Measurements from ENCODE around the gene SAP30.

The SAP30 gene

DNA sequence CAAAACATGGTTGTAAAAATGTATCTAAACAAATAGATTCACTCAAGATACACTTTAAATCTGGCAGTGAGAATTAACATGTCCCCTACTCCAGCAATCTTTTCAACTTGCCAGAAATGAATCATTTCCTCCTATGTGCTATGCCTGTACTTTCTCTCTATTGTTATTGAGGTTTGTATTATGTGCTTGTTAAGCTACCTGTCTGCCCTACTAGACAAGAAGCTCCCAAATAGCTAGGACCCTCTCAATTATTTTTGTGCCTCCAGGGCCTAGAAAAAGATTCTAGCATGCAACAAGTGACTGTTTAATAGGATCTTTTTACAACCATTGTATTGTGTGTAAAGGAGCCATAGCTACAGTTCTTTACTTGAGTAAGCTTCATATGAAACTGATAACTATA, 3.5 kb upstream of the SAP30 start:
- DNase-seq (ENCODE audit: low spot score): no peak

DNA sequence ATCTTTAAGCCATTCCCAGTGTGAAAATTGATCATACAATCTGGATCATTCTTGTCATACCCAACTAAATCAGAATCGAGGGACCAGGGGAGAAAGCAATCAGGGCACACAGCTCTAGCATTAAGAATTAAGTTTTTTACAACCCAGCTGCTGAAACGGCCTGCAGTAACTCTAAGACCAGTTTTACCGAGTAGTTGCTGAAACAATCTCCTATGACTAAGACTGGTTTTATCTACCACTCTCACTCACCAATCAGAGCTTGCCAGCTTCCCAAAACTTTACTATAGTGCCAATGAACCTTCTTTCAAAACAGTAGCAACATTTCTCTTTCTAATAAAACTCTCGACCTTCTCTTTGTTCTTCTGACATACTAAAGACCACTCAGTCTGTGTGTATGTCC, 2.8 kb upstream of the SAP30 start:
- peak; percentile 9 for DNase-seq (ENCODE audit: low spot score)

DNA sequence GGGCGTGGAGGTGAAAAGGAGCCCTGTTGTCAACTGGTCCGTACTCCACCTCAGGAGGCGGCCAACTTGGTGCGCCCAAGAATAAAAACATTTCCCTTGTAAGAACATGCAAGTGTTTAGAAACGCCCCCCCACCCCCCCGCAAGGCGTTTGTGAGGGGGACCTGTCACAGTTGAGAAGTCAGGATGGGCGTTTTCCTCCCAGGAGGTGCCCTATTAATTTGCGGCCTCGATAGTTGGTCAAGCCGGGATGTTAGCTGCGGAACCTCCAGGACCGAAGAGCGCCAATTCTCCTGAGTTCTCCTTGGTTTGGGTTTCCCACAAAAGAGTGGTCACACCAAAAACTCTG, 651 bp upstream of the SAP30 start:
- DNase-seq (ENCODE audit: low spot score): peak; percentile 23

DNA sequence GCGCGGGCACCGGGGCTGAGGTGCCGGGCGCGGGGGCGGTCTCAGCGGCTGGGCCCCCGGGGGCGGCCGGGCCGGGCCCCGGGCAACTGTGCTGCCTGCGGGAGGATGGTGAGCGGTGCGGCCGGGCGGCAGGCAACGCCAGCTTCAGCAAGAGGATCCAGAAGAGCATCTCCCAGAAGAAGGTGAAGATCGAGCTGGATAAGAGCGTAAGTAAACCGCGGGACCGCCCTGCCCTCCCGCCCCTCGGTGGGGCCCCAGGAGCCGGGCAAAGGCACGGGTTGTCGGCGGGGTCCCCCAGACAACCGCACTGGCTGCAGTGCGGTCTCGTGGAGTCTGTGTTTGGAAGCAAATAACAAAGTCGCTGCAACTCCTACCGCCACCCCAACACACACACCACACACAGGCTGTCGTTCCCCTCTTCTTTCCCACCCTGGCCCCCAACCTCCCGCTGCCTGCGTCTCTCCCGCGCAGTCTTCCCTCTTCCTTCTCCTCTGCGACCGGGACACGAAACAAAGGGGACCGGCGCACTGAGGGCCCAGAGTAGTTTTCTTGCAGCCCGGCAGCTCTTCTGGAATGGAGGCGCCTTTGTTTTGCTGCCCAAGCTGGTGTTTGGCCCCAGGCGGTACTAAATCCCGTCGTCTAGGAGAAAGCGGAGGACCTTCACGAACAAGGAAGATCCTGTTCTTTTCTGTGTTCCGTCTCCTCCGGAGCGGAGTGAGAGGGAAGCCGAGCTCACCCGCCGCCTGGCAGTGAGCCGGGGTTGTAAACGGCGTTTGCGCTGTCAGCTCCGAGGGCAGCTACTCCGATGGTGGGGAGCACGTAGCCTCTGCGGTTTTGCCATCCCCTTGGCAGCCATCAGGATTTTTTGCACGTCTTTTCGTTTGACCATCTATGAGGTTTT, 788 bp downstream of the SAP30 start:
- DNase-seq (ENCODE audit: low spot score): peak; percentile 82

DNA sequence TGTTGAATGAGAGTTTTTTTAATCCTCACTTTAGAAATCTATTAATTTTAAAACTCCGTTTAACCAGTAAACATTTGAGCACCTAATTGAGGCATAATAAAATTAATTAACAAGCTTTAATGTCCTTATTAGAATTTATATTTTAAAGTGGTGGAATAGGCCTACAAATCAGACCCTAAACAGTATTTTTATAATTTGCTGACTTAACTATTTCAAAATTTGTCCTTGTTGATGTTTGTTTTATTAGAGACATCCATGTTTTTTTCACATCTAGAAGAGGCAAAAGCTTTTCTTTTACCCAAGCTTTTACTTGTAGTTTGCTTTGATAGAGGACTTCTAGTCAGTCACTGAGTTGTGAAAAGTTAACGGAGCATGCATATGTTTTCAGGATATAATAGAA, 3.8 kb downstream of the SAP30 start:
- no peak for DNase-seq (ENCODE audit: low spot score)

DNA sequence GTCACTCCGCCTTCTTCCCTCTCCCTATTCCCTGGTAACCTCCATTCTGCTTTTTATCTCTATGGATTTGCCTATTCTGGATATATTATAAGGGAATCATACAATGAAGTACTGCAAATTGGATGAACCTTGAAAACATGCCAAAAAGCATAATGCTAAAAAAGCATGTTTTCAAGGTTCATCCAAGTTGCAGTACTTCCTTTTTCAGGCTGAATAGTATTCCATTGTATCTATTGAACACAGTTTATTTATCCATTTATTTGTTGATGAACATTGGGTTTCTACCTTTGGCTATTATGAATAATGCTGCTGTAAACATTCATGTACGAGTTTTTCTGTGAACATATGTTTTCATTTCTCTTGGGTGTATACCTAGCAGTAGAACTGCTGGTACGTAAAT, 9.2 kb downstream of the SAP30 start:
- DNase-seq (ENCODE audit: low spot score): no peak

DNA sequence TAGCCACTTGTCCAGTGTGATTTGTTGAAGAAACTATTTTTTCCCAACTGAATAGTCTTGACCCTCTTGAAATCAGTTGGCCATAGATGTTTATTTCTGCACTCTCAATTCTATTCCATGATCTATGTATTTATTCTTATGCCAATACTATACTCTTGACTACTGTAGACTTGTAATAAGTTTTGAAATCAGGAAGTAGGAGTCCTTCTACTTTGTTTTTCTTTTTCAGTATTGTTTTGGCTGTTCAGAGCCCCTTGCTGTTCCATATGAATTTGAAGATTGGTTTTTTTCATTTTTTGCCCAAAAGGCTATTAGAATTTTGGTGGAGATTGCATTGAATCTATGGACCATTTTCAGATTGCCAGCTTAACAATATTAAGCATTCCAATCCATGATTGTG, 10.2 kb downstream of the SAP30 start:
- no peak for DNase-seq (ENCODE audit: low spot score)

DNA sequence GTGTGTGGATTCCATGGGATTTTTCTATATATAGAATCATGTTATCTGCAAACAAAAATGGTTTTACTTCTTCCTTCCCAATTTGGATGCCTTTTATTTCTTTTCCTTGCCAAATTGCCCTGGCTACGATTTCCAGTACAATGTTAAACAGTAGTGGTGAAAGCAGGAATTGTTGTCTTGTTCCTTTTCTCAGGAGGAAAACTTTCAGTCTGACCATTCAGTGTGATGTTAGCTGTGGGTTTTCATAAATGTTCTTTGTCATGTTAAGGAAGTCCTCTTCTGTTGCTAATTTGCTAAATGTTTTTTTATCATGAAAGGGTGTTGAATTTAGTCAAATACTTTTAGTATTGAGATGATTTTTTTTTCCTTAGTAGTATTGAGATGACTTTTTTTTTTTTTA, 10.9 kb downstream of the SAP30 start:
- no peak for DNase-seq (ENCODE audit: low spot score)

DNA sequence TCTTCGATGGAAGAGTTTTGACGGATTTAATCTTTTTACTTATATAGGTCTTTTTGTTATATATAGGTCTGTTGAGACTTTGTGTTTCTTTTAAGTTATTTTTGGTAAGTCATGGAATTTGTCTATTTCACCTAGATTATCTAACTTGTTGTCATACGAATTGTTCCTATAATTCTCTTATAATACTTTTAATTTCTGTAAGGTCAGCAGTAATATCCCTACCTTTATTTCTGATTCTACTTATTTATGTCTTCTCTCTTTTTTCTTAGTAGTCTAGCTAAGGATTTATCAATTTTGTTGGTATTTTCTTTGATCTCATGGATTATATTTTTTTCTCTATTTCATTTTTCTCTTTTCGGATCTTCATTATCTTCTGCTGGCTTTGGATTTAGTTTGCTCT, 11.6 kb downstream of the SAP30 start:
- DNase-seq (ENCODE audit: low spot score): no peak

DNA sequence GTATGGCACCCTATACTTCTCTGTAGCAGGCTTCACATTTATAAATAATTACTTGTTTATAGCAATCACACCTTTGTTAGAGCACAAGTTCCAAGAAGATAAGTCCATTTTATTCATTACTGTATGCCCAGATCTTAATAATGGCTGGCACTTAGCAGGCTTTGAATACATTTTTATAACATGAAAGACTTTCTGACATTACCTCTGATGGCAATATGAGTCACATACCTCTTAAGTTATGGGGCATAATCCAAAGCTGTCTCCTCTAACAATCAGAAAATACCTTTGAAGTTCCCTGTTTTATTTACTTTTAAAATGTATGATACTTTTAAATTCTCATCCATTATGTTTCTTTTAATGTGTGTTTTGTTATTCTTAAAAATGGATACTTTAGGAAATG, 16.0 kb downstream of the SAP30 start:
- no peak for DNase-seq (ENCODE audit: low spot score)

DNA sequence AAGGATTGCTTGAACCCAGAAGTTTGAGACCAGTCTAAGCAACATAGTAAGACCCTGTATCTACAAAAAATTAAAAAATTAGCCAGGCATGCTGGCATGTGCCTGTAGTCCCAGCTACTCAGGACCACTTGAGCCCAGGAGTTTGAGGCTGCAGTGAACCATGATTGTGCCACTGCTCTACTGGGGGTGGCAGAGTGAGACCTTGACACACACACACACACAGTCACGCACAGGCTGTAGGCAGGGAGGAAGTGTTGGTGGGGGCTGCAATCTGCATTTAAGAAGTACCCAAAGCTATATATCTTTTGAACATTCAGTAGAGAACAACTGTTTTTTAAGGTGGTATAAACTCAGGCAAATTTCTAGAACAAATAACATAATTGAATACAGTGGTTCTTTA, 20.9 kb downstream of the SAP30 start:
- DNase-seq (ENCODE audit: low spot score): no peak

DNA sequence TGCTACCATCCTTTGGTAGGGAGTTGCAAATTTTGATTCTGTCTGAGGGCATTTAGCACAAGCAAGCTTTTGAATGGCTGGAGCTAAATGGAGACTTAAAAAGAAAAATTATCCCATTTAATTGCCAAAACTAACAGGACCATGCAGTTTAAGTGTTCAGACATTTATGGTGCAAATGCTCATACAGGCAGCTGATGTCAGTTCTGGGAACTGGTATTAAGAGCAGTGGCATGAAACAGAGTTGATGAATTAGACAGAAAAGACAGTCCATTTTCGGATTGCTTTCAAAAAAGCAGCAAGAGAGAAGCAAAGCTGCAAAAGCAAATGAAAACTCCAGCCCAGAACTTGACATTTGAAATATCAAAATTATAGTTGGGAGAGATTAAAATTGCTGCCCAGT, 26.9 kb downstream of the SAP30 start:
- no peak for DNase-seq (ENCODE audit: low spot score)

DNA sequence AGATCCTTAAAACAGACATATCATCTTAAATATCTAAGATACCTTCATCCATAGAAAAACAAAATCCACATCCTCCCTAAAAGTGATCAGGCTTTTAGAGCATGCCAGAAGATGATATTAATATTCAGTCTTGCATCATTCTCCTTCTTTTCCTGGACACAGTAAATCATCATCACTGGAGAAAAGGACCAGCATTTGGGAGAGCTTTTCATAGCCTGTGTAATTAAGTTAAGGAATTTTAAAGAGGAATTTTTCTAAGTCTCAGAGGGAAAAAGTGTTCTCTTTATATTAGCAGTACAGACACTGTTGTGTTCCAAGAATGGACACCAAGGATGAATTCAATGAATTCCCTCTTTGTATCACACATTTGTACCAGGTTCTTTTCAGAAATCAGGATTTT, 27.5 kb downstream of the SAP30 start:
- DNase-seq (ENCODE audit: low spot score): no peak

DNA sequence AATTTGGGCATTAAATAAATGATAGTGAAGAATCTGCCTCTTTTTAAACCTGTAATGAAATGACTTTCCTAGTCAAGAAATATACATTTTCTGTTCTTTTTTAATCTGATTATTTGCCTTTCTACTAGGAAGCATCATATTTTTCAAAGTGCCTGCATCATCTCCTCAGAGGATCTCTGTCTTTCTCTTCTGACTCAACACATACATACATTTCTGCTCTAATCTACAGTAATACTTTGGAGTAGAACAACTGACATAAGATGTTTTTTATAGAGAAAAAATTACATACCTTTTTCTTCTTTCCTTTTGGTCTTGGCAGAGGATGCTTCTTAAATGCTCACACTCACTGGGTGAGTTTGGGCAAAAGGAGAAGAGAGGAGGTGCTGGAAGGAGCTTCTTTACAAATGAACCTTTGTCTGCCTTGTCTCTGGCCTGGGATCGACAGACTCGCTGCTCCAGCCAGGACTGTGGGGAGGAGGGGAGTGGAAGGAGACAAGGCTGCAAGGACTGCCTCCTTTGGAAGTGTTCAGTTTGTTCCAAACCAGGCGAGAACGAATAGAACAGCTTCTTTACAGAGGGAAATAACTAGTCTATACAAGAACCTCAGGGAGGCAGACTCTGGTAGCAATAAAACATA, 28.1 kb downstream of the SAP30 start, which contains the start of gene SCRG1:
Gene SCRG1, minus strand, starts transcription at position 338 of the 637 bp plus-strand sequence. CDS start 7,702 bp downstream, outside the sequence.
- no peak for DNase-seq (ENCODE audit: low spot score)

DNA sequence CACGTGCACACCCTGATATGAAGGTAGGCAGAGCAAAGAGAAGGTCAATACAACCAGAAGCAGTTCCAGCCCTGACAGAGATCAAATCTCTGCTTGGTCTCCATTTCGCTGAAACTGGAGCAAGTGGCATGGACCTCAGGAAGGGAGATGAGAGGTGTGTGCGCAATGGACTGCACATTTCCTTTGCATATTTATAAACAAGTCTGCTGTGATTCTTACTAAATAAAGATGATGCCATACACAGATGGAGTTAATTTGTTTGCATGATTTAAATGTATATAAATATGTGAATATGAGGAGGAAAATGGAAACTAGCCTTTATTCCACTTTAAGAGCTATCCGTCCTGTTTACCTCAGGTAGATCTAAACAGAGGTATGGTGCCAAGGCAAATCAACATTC, 30.3 kb downstream of the SAP30 start:
- no peak for DNase-seq (ENCODE audit: low spot score)

DNA sequence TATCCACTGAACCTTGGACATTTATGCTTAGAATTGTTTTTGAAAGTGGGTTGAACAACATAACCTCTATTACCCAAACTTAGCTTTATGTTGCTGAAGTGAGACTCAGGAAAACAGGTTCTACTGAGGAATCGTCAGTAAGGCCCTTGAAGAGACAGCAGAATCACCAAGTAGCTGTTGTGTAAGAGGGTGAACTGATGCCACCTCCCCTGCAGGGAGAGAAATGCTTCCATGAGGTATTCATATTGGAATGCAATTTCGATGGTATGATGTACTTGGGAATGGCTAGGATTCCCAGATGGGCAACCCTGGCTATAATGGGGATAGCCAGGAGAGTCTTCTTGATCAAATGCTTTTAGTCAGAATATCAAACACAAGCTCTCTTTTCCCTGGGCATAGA, 32.3 kb downstream of the SAP30 start:
- peak; percentile 56 for DNase-seq (ENCODE audit: low spot score)

DNA sequence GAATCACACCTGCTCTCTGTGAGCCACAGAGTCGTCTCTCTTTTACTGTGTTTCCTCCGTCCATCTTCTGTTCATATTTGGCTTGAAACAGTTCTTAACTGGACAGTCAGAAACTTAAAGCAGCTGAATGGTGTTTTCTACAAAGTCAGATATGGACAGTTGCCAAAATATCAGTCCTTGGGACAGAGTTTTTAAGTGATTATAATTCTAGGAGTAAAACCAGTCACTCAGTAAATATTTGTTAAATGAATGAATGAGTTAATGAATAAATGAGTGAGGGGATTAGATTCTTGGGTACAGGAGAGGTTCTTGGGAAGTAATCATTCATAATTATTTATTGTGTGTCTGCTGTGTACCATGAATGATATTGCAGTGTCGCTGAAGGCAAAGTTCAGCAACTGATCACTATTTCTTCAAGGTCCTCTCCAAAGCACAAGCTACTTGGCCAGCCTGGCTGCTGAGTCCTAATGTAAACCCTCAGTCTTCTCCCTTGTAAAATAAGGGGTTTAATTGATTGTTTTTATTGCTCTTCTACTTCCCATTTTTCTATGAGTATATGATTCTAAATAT, 33.6 kb downstream of the SAP30 start:
- no peak for DNase-seq (ENCODE audit: low spot score)

DNA sequence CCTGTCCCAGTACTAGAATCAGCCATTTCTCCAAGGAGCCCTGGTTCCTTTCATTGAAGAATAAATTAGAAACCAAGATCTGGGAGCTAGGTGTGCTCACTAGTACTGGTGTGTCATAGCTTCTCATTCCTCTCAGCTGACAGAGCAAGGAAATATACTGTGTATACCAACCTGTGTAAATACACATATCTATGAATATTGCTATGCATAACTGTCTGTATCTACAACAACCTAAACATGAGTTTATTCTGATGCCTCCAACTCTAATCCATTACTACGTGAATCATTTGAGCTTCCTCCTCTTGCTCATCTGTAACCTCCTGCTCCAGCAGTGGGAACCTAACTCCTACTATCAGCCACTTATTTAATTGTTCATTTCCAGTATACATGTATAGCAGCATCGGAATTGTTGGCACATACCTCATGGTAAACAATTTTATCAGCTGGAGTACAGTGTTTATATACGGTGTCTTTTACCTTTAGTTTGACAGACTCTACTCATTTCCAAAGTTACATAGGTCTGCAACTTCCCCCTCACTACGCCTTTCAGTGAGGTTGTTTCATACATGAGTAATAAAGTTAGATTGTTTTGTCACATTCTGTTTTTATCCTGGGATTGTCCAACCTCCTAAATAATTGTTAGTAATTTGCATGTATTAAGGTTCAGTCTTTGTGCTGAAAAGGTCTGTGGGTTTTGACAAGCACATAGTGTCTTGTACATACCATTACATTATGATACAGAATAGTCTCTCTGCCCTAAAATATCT, 35.3 kb downstream of the SAP30 start:
- no peak for DNase-seq (ENCODE audit: low spot score)

DNA sequence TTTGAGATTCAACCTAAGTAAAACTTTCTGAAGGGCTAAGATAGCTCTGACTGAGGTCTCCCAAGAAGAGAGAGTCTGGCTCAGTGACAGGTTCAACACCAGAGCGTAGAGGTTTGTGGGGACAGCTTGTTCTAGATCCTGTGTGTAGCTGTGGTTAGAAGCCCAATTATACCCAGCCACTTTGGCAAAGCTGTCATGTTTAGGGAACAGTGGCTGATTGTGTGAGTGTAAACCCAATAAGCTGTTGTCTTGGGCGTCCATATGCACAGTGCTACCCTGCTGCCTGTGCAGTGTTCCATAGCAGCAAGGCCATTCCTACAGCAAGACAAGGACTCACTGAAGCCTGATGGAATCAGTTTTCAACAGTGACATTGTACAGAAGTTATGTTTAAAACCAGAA, 39.3 kb downstream of the SAP30 start:
- no peak for DNase-seq (ENCODE audit: low spot score)

DNA sequence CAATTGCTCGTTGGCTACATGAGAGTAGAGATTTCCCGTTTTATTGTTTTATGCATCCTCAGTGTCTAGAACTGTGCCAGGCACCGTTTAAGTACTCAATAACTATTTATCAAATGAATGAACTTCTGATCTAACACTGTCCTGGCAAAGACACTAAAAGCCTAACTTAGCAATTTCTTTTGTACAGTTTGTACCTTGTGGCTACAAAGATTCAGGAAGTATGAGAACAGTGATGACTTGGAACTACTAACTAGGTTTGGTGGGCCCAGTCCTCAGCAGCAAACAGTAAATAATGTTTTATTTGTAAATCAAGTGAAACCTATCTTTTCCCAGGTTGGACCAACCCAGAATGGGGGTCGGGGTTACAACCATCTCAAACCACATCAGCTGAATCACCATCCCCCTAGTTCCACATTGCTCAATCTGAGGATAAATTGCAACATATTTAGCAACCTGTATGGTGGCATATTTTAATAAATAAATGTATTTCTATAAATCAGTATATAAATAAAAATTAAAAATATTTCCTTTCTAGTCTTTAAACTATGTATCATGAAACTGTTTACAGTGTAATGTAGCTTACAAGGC, 40.4 kb downstream of the SAP30 start:
- DNase-seq (ENCODE audit: low spot score): no peak

DNA sequence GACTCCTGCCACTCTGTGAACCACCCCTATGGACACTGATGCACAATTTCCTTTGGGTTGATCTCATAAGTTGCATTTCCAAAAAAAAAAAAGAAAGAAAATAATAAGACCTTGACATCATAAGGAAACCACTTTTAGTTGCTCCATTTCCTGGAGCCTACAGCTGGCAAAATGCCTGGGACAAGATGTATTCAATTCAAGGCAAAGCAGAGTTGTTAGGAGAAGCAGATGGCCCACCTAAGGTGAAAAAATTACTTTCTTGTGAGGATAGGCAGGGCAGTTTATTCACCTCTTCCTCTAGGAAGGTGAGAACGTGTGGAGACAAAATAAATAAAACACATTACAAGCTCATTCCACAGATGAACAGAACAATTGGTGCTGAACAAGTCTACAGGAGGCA, 42.3 kb downstream of the SAP30 start:
- DNase-seq (ENCODE audit: low spot score): no peak

DNA sequence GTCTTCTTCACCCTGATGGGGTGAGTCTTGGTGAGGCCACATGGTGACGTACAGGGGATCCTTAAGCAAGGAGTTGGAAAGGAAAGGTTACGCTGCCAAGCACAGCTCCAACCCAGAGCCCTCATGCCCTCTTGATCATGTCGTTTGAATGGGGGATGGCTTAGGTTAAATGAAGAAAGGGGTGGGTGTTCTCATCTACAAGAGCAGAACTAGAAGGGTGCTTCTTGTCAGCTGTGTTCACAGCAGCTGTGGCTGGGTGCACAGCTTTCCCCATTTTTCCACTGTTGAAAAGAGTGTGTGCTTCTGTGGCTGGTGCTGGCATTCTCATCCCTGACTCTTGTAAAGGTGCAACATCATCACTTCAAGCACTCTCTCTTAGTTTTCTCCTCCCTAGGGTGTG, 43.7 kb downstream of the SAP30 start:
- DNase-seq (ENCODE audit: low spot score): no peak
